Glomerular visceral epithelial cell (primary cell): ENCODE data around the gene ZMIZ1.
A peak's percentile ranks its signal among the peaks of the same experiment; 100 is the strongest.

Experiments
- DNase-seq: peaks from one replicate; pipeline ENCODE4 v3.0.0-alpha.2; 2016; ENCODE audit errors: extremely low spot score

ZMIZ1 gene

GRCh38 chr10:79139124-79139835 is 70.5 kb downstream of the ZMIZ1 start:
- peak; percentile 92 for DNase-seq

GRCh38 chr10:79140085-79140793 is 71.5 kb downstream of the ZMIZ1 start:
- DNase-seq: peak; percentile 62

GRCh38 chr10:79140855-79141254 is 72.1 kb downstream of the ZMIZ1 start:
- DNase-seq: no peak

- DNase-seq: peak; percentile 85
Measured at GRCh38 chr10:79142064-79142491, 73.3 kb downstream of the ZMIZ1 start.

- no peak for DNase-seq
Measured at GRCh38 chr10:79142522-79143309, 74.0 kb downstream of the ZMIZ1 start.

- no peak for DNase-seq
Measured at GRCh38 chr10:79143879-79144278, 75.1 kb downstream of the ZMIZ1 start.

GRCh38 chr10:79144351-79145173 is 75.8 kb downstream of the ZMIZ1 start:
- no peak for DNase-seq

- DNase-seq: no peak
Measured at GRCh38 chr10:79145174-79145483, 76.4 kb downstream of the ZMIZ1 start.

- no peak for DNase-seq
Measured at GRCh38 chr10:79145517-79146470, 77.0 kb downstream of the ZMIZ1 start.

- no peak for DNase-seq
Measured at GRCh38 chr10:79146611-79147130, 77.9 kb downstream of the ZMIZ1 start.

GRCh38 chr10:79147306-79147705 is 78.5 kb downstream of the ZMIZ1 start:
- DNase-seq: no peak

- DNase-seq: no peak
Measured at GRCh38 chr10:79147796-79148451, 79.2 kb downstream of the ZMIZ1 start.

GRCh38 chr10:79148452-79149344 is 79.9 kb downstream of the ZMIZ1 start:
- DNase-seq: no peak

- no peak for DNase-seq
Measured at GRCh38 chr10:79149345-79149661, 80.5 kb downstream of the ZMIZ1 start.

GRCh38 chr10:79149662-79150443 is 81.1 kb downstream of the ZMIZ1 start:
- DNase-seq: peak; percentile 98

GRCh38 chr10:79150444-79150754 is 81.6 kb downstream of the ZMIZ1 start:
- no peak for DNase-seq

GRCh38 chr10:79152423-79152817 is 83.7 kb downstream of the ZMIZ1 start:
- no peak for DNase-seq

- peak; percentile 54 for DNase-seq
Measured at GRCh38 chr10:79153745-79154144, 85.0 kb downstream of the ZMIZ1 start.
